ENCODE results near the gene CAMKMT. TPM values are rescaled to one million over a fixed set of nuclear protein-coding genes. Genes with fewer than 3 reads are reported as not detected.

CAMKMT gene
- total and polyA plus RNA-seq, 2 donors (not counting 1 experiment from before 2014, with no cell fraction given) = 6.2 to 23.3 TPM

- Histone ChIP-seq H3K27ac (ENCODE audit: low read length in 2 of 2) (no peak overlapping the region), H3K9ac (ENCODE audit: low read length) (no peak overlapping the region), H3K9me3 (ENCODE audit: control extremely low read depth in 1 of 3, control insufficient read depth in 2 of 3, insufficient read depth in 1 of 3, low read length in 2 of 3) (no peaks in the 10 kb centered on the region), H3K79me2 (ENCODE audit: control insufficient read depth, insufficient read depth, low read length) (no peaks in the 10 kb centered on the region), H3K4me1 (ENCODE audit: control insufficient read depth in 2 of 2, insufficient read depth in 2 of 2, low read length in 2 of 2) (no peaks in the 10 kb centered on the region), H2AFZ (ENCODE audit: insufficient read depth, low read depth, low read length, poor library complexity, severe bottlenecking) (no peak overlapping the region), H4K20me1 (ENCODE audit: control insufficient read depth, insufficient read depth, low read length, poor library complexity, severe bottlenecking) (no peaks in the 10 kb centered on the region), H3K4me3 (ENCODE audit: control extremely low read depth in 1 of 5, extremely low read depth in 1 of 5, insufficient read depth in 1 of 5, low read depth in 2 of 5, low read length in 4 of 5) (no peak overlapping the region), H3K27me3 (replicated peaks in 1 of 4; ENCODE audit: control extremely low read depth in 1 of 4, control insufficient read depth in 3 of 4, insufficient read depth in 4 of 4, low read length in 3 of 4) (no peaks in the 10 kb centered on the region), H3K36me3 (replicated peaks in 1 of 2; ENCODE audit: control extremely low read depth in 1 of 2, control insufficient read depth in 1 of 2, extremely low read depth in 1 of 2, insufficient read depth in 2 of 2, low read length in 1 of 2) (no peaks in the 10 kb centered on the region), H3K4me2 (replicated peaks; ENCODE audit: low read depth, low read length, poor library complexity, severe bottlenecking) (no peak overlapping the region)
- H3K4me1 Mint-ChIP-seq = no peaks in the 10 kb centered on the region
- H3K27me3 Mint-ChIP-seq = no peaks in the 10 kb centered on the region
- H3K27ac Mint-ChIP-seq = no peak overlapping the region
- TF ChIP-seq EZH2 (IDR thresholded peaks at IDR 0.05; ENCODE audit: borderline replicate concordance, insufficient read depth, low read depth, low read length, poor library complexity, severe bottlenecking) = no peak
- TF ChIP-seq, protein P1, sequence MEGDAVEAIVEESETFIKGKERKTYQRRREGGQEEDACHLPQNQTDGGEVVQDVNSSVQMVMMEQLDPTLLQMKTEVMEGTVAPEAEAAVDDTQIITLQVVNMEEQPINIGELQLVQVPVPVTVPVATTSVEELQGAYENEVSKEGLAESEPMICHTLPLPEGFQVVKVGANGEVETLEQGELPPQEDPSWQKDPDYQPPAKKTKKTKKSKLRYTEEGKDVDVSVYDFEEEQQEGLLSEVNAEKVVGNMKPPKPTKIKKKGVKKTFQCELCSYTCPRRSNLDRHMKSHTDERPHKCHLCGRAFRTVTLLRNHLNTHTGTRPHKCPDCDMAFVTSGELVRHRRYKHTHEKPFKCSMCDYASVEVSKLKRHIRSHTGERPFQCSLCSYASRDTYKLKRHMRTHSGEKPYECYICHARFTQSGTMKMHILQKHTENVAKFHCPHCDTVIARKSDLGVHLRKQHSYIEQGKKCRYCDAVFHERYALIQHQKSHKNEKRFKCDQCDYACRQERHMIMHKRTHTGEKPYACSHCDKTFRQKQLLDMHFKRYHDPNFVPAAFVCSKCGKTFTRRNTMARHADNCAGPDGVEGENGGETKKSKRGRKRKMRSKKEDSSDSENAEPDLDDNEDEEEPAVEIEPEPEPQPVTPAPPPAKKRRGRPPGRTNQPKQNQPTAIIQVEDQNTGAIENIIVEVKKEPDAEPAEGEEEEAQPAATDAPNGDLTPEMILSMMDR (IDR thresholded peaks at IDR 0.05) = no peak
- ATAC-seq (ENCODE audit: low read depth) = no peak
- 75% methylated on average over 1 of the region's 4 CpGs for WGBS (ENCODE audit: insufficient coverage)
- ChIA-PET CTCF (interaction anchor here (1.4 kb wide), 1 partner anchor 91 kb away, joined by 4 read pairs; no protein-coding TSS in a partner anchor), POLR2A (no interaction called here)
- H3K4me3 Mint-ChIP-seq = no peak overlapping the region
- no peaks in the 10 kb centered on the region for H3K9me3 Mint-ChIP-seq (ENCODE audit: insufficient read depth)
- intact Hi-C loops (cut with micrococcal nuclease) = no loop called here
- no peak for DNase-seq
These were observed 209.0 kb downstream of the CAMKMT start for GRCh38 chr2:44570777-44571176.

DNA sequence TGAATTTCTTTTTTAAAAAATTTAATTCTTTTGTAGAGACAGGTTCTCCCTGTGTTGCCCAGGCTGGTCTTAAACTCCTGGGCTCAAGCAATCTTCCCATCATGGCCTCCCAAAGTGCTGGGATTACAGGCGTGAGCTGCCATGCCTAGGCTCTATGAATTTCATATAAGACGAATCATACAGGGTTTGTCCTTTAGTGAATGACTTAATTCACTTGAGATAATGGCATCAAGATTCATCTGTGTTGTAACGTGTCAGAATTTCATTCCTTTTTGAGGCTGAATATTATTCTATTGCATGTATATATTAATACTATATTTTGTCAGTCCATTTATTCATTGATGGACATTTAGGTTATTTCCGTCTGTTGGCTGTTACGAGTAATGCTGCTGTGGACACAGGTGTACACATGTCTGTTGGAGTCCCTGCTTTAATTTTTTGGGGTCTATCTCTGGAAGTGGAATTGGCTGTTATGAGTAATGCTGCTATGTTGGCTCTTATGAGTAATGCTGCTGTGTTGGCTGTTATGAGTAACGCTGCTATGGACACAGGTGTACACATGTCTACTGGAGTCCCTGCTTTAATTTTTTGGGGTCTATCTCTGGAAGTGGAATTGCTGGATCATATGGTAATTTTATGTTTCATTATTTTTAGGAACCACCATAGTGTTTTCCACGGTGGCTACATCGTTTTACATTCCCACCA, 210.6 kb downstream of the CAMKMT start:
- TF ChIP-seq, protein P1 (IDR thresholded peaks at IDR 0.05) = no peak
- no peak for TF ChIP-seq EZH2 (IDR thresholded peaks at IDR 0.05; ENCODE audit: borderline replicate concordance, insufficient read depth, low read depth, low read length, poor library complexity, severe bottlenecking)
- Histone ChIP-seq H2AFZ (ENCODE audit: insufficient read depth, low read depth, low read length, poor library complexity, severe bottlenecking) (no peak overlapping the region), H3K4me3 (ENCODE audit: control extremely low read depth in 1 of 5, extremely low read depth in 1 of 5, insufficient read depth in 1 of 5, low read depth in 2 of 5, low read length in 4 of 5) (no peak overlapping the region), H3K27me3 (replicated peaks in 1 of 4; ENCODE audit: control extremely low read depth in 1 of 4, control insufficient read depth in 3 of 4, insufficient read depth in 4 of 4, low read length in 3 of 4) (no peaks in the 10 kb centered on the region), H3K36me3 (replicated peaks in 1 of 2; ENCODE audit: control extremely low read depth in 1 of 2, control insufficient read depth in 1 of 2, extremely low read depth in 1 of 2, insufficient read depth in 2 of 2, low read length in 1 of 2) (no peaks in the 10 kb centered on the region), H3K4me2 (replicated peaks; ENCODE audit: low read depth, low read length, poor library complexity, severe bottlenecking) (no peak overlapping the region), H3K79me2 (ENCODE audit: control insufficient read depth, insufficient read depth, low read length) (no peaks in the 10 kb centered on the region), H3K9me3 (ENCODE audit: control extremely low read depth in 1 of 3, control insufficient read depth in 2 of 3, insufficient read depth in 1 of 3, low read length in 2 of 3) (no peaks in the 10 kb centered on the region), H4K20me1 (ENCODE audit: control insufficient read depth, insufficient read depth, low read length, poor library complexity, severe bottlenecking) (no peaks in the 10 kb centered on the region), H3K9ac (ENCODE audit: low read length) (no peak overlapping the region), H3K27ac (ENCODE audit: low read length in 2 of 2) (no peak overlapping the region), H3K4me1 (ENCODE audit: control insufficient read depth in 2 of 2, insufficient read depth in 2 of 2, low read length in 2 of 2) (no peaks in the 10 kb centered on the region)
- Mint-ChIP-seq H3K4me3 (no peak overlapping the region), H3K9me3 (ENCODE audit: insufficient read depth) (no peaks in the 10 kb centered on the region), H3K4me1 (no peaks in the 10 kb centered on the region), H3K27ac (no peak overlapping the region), H3K27me3 (no peaks in the 10 kb centered on the region)
- ChIA-PET POLR2A (no interaction called here), CTCF (no interaction called here)
- WGBS (ENCODE audit: insufficient coverage) = 94% methylated on average over 4 of the region's 8 CpGs
- ATAC-seq (ENCODE audit: low read depth) (no peak), DNase-seq (no peak)
- intact Hi-C loops (cut with micrococcal nuclease) = no loop called here

Measured in B cell (primary cell).